HEK293 (cell line): ENCODE data around the gene RALY.
A peak's percentile ranks its signal among the peaks of the same experiment; 100 is the strongest.

ENCODE experiments used
- CTCF ChIA-PET: fragments of 350-600 bp; formaldehyde crosslinking; extraction: SDS; loops from one replicate; lab custom pipeline; 2021; ENCODE audit warnings: antibody characterized with exemption; lab: Yijun Ruan, JAX
- POLR2A ChIA-PET: fragments of 300-600 bp; formaldehyde crosslinking; extraction: SDS; loops from one replicate; lab custom pipeline; 2020; ENCODE audit warnings: antibody characterized with exemption, inconsistent platforms; lab: Yijun Ruan, JAX
- H3K27ac ChIP-seq: fragments of 200-500 bp; sonication (Bioruptor generic); 2 replicates; pipeline ENCODE4 v1.5.1; 2014; ENCODE audit warnings: low read depth, low read length, control low read depth, inconsistent platforms; ENCODE audit errors: extremely low read depth
- H3K36me3 ChIP-seq, 2 experiments: fragments of 200-500 bp in 1 of 2; sonication (Bioruptor generic) in 1 of 2; 1 replicate in 1 of 2; 2 replicates in 1 of 2; pipeline ENCODE4 v1.5.1; 2014 to 2017; ENCODE audit warnings: inconsistent platforms in 2 of 2, low read length in 2 of 2; ENCODE audit not compliant: control insufficient read depth in 2 of 2, insufficient read depth in 1 of 2
- H3K4me1 ChIP-seq: fragments of 200-500 bp; sonication (Bioruptor generic); 2 replicates; pipeline ENCODE4 v1.5.1; 2014; ENCODE audit warnings: mild to moderate bottlenecking, low read length, inconsistent platforms; ENCODE audit not compliant: control insufficient read depth, insufficient read depth
- H3K4me3 ChIP-seq: 2 replicates; pipeline ENCODE4 v1.5.1; 2011; ENCODE audit warnings: low read depth, mild to moderate bottlenecking, control low read depth, low read length, moderate library complexity
- H3K9me3 ChIP-seq: fragments of 200-500 bp; sonication (Bioruptor generic); 2 replicates; pipeline ENCODE4 v1.5.1; 2014; ENCODE audit warnings: low read depth, low read length, inconsistent platforms; ENCODE audit not compliant: control insufficient read depth, insufficient read depth
- HOXA7 ChIP-seq: sonication (generic); formaldehyde crosslinking; IDR thresholded peaks from 2 replicates; pipeline ENCODE4 v1.8.1; 2022; ENCODE audit warnings: missing genetic modification reagents, borderline replicate concordance
- PRDM1 ChIP-seq: fragments of 450-650 bp; formaldehyde crosslinking; IDR thresholded peaks from 2 replicates; pipeline ENCODE4; 2016; ENCODE audit warnings: missing biosample characterization, missing genetic modification characterization
- SP3 ChIP-seq: fragments of 450-650 bp; formaldehyde crosslinking; IDR thresholded peaks from 2 replicates; pipeline ENCODE4 v1.5.1; 2016; ENCODE audit warnings: missing biosample characterization, missing genetic modification characterization
- YY1 ChIP-seq: fragments of 450-650 bp; formaldehyde crosslinking; IDR thresholded peaks from 2 replicates; pipeline ENCODE4 v1.5.1; 2018; ENCODE audit warnings: missing biosample characterization, missing genetic modification characterization
- ZNF121 ChIP-seq: fragments of 450-650 bp; formaldehyde crosslinking; IDR thresholded peaks from 2 replicates; pipeline ENCODE4 v1.5.1; 2016; ENCODE audit warnings: missing biosample characterization, missing genetic modification characterization
- ZNF132 ChIP-seq: fragments of 450-650 bp; formaldehyde crosslinking; IDR thresholded peaks from 2 replicates; pipeline ENCODE4 v1.5.1; 2017; ENCODE audit warnings: missing biosample characterization, missing genetic modification characterization, borderline replicate concordance
- ZNF16 ChIP-seq: fragments of 450-650 bp; formaldehyde crosslinking; IDR thresholded peaks from 2 replicates; pipeline ENCODE4 v1.5.1; 2016; ENCODE audit warnings: low read depth, missing biosample characterization, missing genetic modification characterization
- ZNF174 ChIP-seq: fragments of 450-650 bp; formaldehyde crosslinking; IDR thresholded peaks from 2 replicates; pipeline ENCODE4 v1.5.0; 2017; ENCODE audit warnings: missing biosample characterization, mild to moderate bottlenecking, missing genetic modification characterization
- ZNF24 ChIP-seq: fragments of 450-650 bp; formaldehyde crosslinking; IDR thresholded peaks from 2 replicates; pipeline ENCODE4 v1.5.1; 2016; ENCODE audit warnings: missing biosample characterization, missing genetic modification characterization
- ZNF292 ChIP-seq: fragments of 450-650 bp; formaldehyde crosslinking; IDR thresholded peaks from 2 replicates; pipeline ENCODE4 v1.5.1; 2016; ENCODE audit warnings: low read depth, missing biosample characterization, missing genetic modification characterization, borderline replicate concordance
- ZNF335 ChIP-seq: fragments of 450-650 bp; formaldehyde crosslinking; conservative IDR thresholded peaks from 2 replicates; pipeline ENCODE4 v1.5.1; 2016; ENCODE audit warnings: missing biosample characterization, missing genetic modification characterization
- ZNF354C ChIP-seq: fragments of 450-650 bp; formaldehyde crosslinking; IDR thresholded peaks from 2 replicates; pipeline ENCODE4 v1.5.1; 2016; ENCODE audit warnings: missing biosample characterization, missing genetic modification characterization, low read depth, borderline replicate concordance
- ZNF488 ChIP-seq: fragments of 450-650 bp; formaldehyde crosslinking; IDR thresholded peaks from 2 replicates; pipeline ENCODE4 v1.5.1; 2016; ENCODE audit warnings: missing biosample characterization, missing genetic modification characterization
- ZNF529 ChIP-seq: fragments of 450-650 bp; formaldehyde crosslinking; IDR thresholded peaks from 2 replicates; pipeline ENCODE4 v1.5.1; 2017; ENCODE audit warnings: missing genetic modification characterization, missing biosample characterization; ENCODE audit not compliant: insufficient replicate concordance
- ZNF548 ChIP-seq: fragments of 450-650 bp; formaldehyde crosslinking; IDR thresholded peaks from 2 replicates; pipeline ENCODE4 v1.5.1; 2016; ENCODE audit warnings: missing biosample characterization, missing genetic modification characterization
- ZNF555 ChIP-seq: fragments of 450-650 bp; formaldehyde crosslinking; conservative IDR thresholded peaks from 2 replicates; pipeline ENCODE4 v1.5.1; 2017; ENCODE audit warnings: missing biosample characterization, mild to moderate bottlenecking, missing genetic modification characterization, inconsistent platforms
- ZNF561 ChIP-seq: fragments of 450-650 bp; IDR thresholded peaks from 2 replicates; pipeline ENCODE4 v1.5.1; 2018; ENCODE audit warnings: missing biosample characterization, missing genetic modification characterization, borderline replicate concordance
- ZNF624 ChIP-seq: fragments of 450-650 bp; formaldehyde crosslinking; IDR thresholded peaks from 2 replicates; pipeline ENCODE4 v1.5.1; 2017; ENCODE audit warnings: missing biosample characterization, missing genetic modification characterization
- ZNF639 ChIP-seq: fragments of 450-650 bp; formaldehyde crosslinking; IDR thresholded peaks from 2 replicates; pipeline ENCODE4 v1.5.1; 2016; ENCODE audit warnings: missing biosample characterization, missing genetic modification characterization
- ZNF670 ChIP-seq: fragments of 450-650 bp; formaldehyde crosslinking; IDR thresholded peaks from 2 replicates; pipeline ENCODE4 v1.5.1; 2016; ENCODE audit warnings: missing biosample characterization, missing genetic modification characterization, low read depth
- ZNF747 ChIP-seq: fragments of 450-650 bp; formaldehyde crosslinking; IDR thresholded peaks from 2 replicates; pipeline ENCODE4 v1.5.1; 2016; ENCODE audit warnings: missing biosample characterization, missing genetic modification characterization
- ZNF837 ChIP-seq: fragments of 450-650 bp; formaldehyde crosslinking; IDR thresholded peaks from 2 replicates; pipeline ENCODE4 v1.5.1; 2016; ENCODE audit warnings: missing biosample characterization, missing genetic modification characterization
- ZXDB ChIP-seq: fragments of 450-650 bp; formaldehyde crosslinking; IDR thresholded peaks from 2 replicates; pipeline ENCODE4 v1.5.1; 2016; ENCODE audit warnings: missing biosample characterization, missing genetic modification characterization
- TF ChIP-seq, protein P1 (sequence below): fragments of 450-650 bp; formaldehyde crosslinking; IDR thresholded peaks from 2 replicates; pipeline ENCODE4 v1.5.1; 2016; ENCODE audit warnings: missing biosample characterization, missing genetic modification characterization
- TF ChIP-seq, protein P2 (sequence below): fragments of 450-650 bp; IDR thresholded peaks from 2 replicates; pipeline ENCODE4 v1.5.1; 2018; ENCODE audit warnings: missing biosample characterization, mild to moderate bottlenecking, missing genetic modification characterization
- TF ChIP-seq, protein P3 (sequence below): fragments of 450-650 bp; formaldehyde crosslinking; IDR thresholded peaks from 2 replicates; pipeline ENCODE4 v1.5.1; 2016; ENCODE audit warnings: missing biosample characterization, missing genetic modification characterization

Gene RALY

GRCh38 chr20:34082232-34082887, 88.6 kb downstream of the RALY start:
- ChIA-PET POLR2A (interaction anchor here (0.6 to 1.6 kb wide), 2 partner anchors 30 to 51 kb away, joined by 3 to 8 read pairs; partner anchors contain the start of gene EIF2S2), CTCF (interaction anchor here (0.7 to 2.6 kb wide), 5 partner anchors 13 to 220 kb away, joined by 3 to 11 read pairs (median 4); no protein-coding TSS in a partner anchor)
- H3K27ac ChIP-seq, result no peak overlapping the region
- no peaks in the 10 kb centered on the region for H3K9me3 ChIP-seq
- H3K4me1 ChIP-seq, result peaks cover 3% of the 10 kb centered on the region; the same call in 1 of the 2 replicates
- no peak overlapping the region for H3K4me3 ChIP-seq
- H3K36me3 ChIP-seq, result peaks cover 0 to 70% of the 10 kb centered on the region in 2 experiments; a peak in 2 of 3 replicates
- TF ChIP-seq ZNF132, result no peak
- TF ChIP-seq ZNF837 (tag by site-specific recombination), result no peak
- no peak for TF ChIP-seq ZNF555 (tag by site-specific recombination)
- no peak for TF ChIP-seq ZNF16
- TF ChIP-seq ZNF354C, result no peak
- TF ChIP-seq ZNF121, result no peak
- no peak for TF ChIP-seq ZNF24
- TF ChIP-seq ZNF529 (tag by site-specific recombination), result no peak

DNA sequence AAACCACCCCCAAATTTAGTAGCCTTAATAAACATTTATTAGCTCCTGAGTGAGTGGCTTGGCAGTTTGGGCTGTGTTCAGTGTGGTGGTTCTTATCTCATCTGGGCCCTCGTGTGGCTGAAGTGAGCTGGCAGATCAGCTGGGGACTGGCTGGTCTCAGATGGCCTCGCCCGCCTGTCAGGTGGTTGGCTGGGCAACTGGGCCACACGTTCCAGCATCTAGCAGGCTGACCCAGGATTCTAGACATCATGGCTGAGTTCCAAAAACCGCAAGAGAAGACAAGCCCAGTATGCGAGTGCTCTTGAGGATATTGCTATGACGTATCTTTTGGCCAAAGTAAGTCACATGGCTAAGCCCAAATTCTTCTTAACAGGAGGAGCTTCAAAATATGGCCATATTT, 89.4 kb downstream of the RALY start:
- Histone ChIP-seq H3K36me3 (peaks cover 0 to 68% of the 10 kb centered on the region in 2 experiments; a peak in 2 of 3 replicates), H3K9me3 (no peaks in the 10 kb centered on the region), H3K4me1 (peaks cover 3% of the 10 kb centered on the region; the same call in 1 of the 2 replicates), H3K27ac (no peak overlapping the region), H3K4me3 (no peak overlapping the region)
- ChIA-PET POLR2A (interaction anchor here (1.0 to 1.6 kb wide), 2 partner anchors 10 to 29 kb away, joined by 3 to 8 read pairs; partner anchors contain the start of gene EIF2S2), CTCF (interaction anchor here (1.0 to 2.6 kb wide), 4 partner anchors 13 to 220 kb away, joined by 4 to 11 read pairs (median 4); no protein-coding TSS in a partner anchor)
- TF ChIP-seq, protein P1, sequence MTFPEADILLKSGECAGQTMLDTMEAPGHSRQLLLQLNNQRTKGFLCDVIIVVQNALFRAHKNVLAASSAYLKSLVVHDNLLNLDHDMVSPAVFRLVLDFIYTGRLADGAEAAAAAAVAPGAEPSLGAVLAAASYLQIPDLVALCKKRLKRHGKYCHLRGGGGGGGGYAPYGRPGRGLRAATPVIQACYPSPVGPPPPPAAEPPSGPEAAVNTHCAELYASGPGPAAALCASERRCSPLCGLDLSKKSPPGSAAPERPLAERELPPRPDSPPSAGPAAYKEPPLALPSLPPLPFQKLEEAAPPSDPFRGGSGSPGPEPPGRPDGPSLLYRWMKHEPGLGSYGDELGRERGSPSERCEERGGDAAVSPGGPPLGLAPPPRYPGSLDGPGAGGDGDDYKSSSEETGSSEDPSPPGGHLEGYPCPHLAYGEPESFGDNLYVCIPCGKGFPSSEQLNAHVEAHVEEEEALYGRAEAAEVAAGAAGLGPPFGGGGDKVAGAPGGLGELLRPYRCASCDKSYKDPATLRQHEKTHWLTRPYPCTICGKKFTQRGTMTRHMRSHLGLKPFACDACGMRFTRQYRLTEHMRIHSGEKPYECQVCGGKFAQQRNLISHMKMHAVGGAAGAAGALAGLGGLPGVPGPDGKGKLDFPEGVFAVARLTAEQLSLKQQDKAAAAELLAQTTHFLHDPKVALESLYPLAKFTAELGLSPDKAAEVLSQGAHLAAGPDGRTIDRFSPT (tag by site-specific recombination), result peak; percentile 75; the same call in 1 of the 2 replicates
- TF ChIP-seq ZNF292 (tag by site-specific recombination) (no peak), ZNF174 (tag by site-specific recombination) (no peak), ZXDB (tag by site-specific recombination) (0 out of 2 replicates have a peak, but pooled peaks have one; percentile 35), ZNF488 (tag by site-specific recombination) (no peak), ZNF639 (tag by site-specific recombination) (no peak), ZNF670 (no peak), ZNF548 (no peak), HOXA7 (no peak), ZNF335 (tag by site-specific recombination) (no peak), SP3 (tag by site-specific recombination) (no peak), ZNF747 (tag by site-specific recombination) (no peak), ZNF561 (tag by site-specific recombination) (no peak), PRDM1 (tag by site-specific recombination) (no peak), ZNF624 (tag by site-specific recombination) (no peak), YY1 (tag by site-specific recombination) (no peak)
- TF ChIP-seq, protein P2, sequence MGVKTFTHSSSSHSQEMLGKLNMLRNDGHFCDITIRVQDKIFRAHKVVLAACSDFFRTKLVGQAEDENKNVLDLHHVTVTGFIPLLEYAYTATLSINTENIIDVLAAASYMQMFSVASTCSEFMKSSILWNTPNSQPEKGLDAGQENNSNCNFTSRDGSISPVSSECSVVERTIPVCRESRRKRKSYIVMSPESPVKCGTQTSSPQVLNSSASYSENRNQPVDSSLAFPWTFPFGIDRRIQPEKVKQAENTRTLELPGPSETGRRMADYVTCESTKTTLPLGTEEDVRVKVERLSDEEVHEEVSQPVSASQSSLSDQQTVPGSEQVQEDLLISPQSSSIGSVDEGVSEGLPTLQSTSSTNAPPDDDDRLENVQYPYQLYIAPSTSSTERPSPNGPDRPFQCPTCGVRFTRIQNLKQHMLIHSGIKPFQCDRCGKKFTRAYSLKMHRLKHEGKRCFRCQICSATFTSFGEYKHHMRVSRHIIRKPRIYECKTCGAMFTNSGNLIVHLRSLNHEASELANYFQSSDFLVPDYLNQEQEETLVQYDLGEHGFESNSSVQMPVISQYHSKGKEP (tag by site-specific recombination), result no peak
- TF ChIP-seq, protein P3, sequence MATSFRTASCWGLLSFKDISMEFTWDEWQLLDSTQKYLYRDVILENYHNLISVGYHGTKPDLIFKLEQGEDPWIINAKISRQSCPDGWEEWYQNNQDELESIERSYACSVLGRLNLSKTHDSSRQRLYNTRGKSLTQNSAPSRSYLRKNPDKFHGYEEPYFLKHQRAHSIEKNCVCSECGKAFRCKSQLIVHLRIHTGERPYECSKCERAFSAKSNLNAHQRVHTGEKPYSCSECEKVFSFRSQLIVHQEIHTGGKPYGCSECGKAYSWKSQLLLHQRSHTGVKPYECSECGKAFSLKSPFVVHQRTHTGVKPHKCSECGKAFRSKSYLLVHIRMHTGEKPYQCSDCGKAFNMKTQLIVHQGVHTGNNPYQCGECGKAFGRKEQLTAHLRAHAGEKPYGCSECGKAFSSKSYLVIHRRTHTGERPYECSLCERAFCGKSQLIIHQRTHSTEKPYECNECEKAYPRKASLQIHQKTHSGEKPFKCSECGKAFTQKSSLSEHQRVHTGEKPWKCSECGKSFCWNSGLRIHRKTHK (tag by site-specific recombination), result no peak
